GM19438 (cell line): ENCODE data around the gene SLC27A3.

Source experiments
- ATAC-seq: cut with Tn5 transposase; IDR thresholded peaks from one replicate; pipeline ENCODE4 v1.9.1; 2021; ENCODE audit warnings: low read depth; ENCODE audit not compliant: unreplicated experiment

SLC27A3 gene

GRCh38 chr1:153796786-153797659 lies 21.8 kb downstream of the SLC27A3 start:
- no peak for ATAC-seq

DNA sequence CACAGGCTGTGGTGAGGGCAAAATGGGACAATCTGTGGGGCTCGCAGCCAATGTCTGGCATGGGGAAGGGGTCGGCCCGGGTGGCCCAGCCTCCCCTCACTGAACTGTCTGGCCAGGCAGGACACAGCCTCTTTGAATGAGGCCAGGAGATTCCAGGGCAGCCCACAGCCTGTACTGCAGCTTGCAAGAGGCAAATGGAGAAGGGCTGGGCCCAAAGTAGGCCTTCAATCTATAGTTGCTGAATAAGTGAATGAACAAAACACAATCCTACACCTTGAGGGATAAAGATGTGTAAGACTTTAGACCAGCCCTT lies 23.2 kb downstream of the SLC27A3 start:
- no peak for ATAC-seq

- ATAC-seq: no peak
Observed at GRCh38 chr1:153799016-153799415, 23.8 kb downstream of the SLC27A3 start.

DNA sequence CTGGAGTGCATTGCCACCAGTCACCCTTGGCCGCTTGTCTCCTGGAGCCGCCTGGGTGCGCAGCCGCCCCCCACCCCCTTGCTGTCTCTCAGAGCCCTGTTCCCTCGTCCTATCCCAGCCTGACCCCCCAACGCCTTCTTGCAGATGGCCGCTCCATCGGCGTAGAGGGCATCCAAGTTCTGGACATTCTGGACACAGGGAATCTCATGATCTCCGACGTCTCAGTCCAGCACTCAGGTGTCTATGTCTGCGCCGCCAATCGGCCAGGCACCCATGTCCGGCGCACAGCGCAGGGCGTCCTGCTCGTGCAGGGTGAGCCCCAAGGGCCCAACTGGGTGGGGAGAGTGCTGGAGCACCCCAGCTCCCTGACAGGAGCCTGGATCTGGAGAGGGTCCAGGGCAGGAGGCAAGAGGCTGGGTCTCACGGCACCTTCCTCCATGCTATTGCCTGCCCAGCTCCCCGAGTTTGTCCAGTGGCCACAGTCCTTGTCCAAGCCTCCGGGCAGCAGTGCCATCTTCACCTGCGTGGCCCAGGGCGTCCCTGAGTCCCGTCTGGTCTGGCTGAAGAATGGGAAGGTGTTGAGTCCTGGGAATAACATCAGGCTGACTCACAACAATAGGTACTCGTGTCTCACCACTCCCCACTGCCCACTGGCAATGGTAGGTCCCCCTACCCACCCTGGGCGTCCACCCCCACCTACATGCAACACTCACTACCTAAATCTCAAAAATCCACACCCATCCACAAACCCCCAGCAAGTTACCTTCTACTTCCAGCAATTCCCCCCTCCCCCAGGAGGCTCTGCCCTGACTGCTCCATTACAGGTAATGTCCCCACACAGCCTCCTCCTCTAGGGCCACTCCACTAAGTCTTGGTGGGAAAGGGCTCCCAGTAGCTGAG lies 24.6 kb downstream of the SLC27A3 start:
- no peak for ATAC-seq

- ATAC-seq: no peak
Observed at GRCh38 chr1:153800516-153800915, 25.3 kb downstream of the SLC27A3 start.

- ATAC-seq: no peak
Observed at GRCh38 chr1:153801028-153801625, 25.9 kb downstream of the SLC27A3 start.

DNA sequence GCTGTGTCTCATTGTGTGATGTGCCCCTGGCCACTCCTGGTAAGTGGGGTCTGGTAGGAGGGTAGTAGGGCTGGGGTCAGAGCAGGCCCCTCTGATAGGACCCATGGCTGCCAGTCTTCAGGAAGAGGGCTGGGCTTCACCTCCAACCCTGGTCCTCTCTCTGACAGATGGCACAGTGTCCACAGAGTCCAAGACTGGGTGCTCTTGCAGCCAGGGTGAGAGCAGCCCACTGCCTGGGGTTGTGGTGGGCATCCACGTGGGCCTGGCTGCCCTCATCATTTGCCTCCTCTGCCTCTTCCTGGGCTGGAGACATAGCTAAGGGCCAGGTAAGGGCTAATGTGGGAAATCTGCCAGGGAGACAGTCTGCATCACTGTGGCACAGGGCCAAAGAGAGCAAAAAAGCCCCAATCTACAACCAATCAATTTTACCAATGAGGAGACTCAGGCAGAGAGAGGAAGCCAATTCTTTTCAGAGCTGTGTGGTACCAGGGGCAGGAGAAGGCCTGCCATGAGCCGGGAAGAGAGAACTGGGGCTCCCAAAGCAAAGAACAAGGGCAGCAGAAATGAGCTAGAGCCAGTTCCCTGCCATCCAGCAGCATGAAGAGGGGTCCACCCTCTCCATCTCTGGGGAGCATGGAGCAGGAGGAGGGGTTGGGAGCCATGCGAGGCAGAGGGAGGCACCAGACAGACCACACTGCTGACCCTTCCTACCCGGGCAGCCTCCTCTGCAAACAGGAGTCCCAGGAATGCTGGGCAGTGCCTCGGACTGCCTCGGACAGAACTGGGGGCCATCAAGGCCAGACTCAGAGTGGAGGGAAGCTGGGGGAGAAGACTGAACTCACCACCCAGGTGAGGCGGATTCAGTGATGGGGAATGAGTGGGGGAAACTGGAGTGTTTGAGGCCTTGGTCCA lies 26.8 kb downstream of the SLC27A3 start:
- ATAC-seq: no peak

DNA sequence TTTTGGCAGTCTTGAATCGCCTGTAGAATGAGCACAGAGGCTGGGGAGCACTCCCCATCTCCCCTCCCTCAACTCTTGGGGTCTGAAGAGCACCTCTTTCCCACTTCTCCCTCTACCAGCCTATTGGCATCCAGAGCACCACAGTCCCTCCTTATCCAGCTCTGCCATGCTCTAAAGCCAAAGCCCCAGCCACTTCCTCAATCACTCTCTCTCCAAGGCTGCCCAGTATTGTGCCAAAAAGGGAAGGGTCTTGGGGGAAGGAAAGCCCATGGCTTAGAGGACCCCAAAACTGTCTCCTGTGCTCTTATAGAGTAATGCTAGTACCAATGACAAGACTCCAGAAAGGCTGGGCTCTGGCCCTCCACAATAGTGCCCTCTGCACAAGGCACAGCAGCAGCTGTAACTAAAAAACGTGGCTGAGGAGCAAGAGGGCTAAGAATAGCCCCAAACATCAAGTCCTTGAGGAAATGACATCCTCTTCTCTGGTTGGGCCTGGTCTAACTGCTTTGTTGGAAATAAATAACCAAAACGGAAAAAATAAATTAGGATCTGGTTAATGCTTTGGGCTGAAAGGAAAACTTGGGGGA lies 28.4 kb downstream of the SLC27A3 start:
- no peak for ATAC-seq

DNA sequence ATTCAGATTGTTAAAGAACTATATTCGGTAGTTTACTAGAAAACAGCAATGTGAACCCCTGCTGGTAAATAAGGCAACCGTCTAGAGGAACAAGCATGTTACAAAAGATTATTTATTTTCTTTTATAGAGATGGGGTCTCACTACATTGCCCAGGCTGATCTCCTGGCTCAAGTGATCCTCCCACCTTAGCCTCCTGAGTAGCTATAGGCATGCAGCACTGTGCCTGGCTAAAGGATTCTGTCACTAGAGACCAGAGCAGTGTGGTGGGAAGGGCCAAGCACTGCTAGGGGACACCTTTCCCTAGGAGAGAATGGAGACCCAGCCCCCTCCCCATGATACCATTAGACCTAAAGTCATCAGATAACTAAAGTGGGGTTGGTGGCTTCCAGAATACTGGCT lies 28.9 kb downstream of the SLC27A3 start:
- ATAC-seq: no peak

GRCh38 chr1:153805042-153805745 lies 30.0 kb downstream of the SLC27A3 start:
- ATAC-seq: peak; percentile 85

- ATAC-seq: no peak
Observed at GRCh38 chr1:153805886-153806719, 30.9 kb downstream of the SLC27A3 start.

DNA sequence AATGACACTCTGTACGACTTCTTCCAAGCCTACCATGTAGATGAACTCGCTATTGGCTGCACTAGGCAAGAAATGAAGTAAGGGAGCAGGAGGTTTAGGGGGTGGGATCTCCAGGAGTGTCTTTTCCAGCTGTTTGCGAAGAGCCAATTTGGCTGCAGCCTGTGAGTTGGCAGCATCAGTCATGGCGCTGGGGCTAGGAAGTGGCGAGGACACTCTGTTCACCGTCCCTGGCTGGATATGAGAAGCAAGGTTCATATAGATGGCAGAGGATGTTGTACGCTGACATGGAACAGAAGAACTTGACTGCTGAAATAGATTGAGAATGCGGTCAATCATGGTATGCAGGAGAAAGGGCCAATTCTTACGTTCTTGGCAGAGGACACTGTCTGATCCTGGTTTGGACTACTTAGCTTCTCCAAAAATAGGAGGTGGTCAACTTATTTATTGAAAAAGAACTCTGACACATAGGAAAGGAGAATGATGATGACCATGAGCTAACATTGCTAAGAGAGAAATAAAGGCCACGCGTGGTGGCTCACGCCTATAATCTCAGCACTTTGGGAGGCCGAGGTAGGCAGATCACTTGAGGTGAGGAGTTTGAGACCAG lies 41.2 kb downstream of the SLC27A3 start:
- no peak for ATAC-seq

DNA sequence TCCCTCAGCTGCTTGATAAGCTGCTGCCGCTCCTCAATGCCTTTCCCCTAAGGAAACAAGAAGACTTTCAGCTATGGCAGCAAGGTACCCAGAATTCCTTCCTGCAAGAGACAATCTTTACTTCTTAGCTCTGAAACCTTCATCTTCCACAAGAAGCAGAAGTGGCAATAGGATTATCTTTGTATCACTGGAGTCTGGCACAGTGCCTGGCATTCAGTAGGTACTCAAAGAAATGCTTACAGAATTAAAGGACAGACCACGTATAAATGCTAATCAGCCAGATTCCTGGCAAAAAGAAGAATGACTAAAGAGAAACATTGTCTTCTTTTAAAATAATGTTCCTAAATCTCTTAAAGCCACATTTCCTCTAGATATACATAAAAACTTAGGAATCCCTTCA lies 43.7 kb downstream of the SLC27A3 start:
- no peak for ATAC-seq

DNA sequence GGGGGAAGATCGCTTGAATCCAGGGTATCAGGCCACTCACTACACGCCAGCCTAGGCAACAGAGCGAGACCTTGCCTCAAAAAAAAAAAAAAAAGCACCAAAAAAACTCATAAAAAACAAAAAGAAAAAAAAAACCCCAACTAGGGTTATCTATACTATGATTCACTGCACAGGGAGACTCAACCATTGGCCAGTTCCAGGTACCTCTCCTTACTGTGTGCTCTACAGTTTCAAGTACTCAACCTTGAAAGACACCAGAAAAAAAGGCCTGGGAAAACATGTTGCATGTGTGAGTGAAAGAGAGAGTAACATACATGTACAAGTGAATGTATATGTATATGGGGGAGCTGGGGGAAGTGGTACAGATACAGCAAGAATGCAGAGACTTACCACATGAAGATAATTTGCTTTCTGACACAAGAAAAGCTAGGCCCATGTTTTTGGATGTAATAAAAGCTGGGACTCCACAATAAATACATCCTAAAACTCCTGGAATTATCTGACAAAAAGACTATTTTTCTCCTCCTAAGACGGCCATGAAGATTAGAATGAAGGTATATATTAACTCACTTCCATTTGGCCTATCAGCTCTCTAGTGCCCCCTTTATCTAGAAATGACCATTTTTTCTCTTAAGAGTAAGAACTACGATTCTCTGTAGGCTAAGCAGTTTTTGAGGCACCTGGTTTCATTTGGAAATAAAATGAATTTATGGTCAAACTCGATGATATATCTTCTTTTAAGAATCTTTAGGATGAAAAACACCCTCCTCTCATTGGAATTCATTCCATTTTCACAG lies 52.2 kb downstream of the SLC27A3 start:
- no peak for ATAC-seq
